A549 (cell line): ENCODE results near the gene QKI. TPM values are rescaled to one million over a fixed set of nuclear protein-coding genes. Genes with fewer than 3 reads are reported as not detected.

Source experiments
- ATAC-seq, 2 experiments: fragments of 200-7000 bp in 1 of 2; fragments of >200 bp in 1 of 2; cut with Nextera tagmentation in 1 of 2; cut with Tn5 transposase in 1 of 2; 3 replicates each; pipeline versions ENCODE4 v1.8.0 to v1.9.1; 2018 to 2020; ENCODE audit warnings: mild to moderate bottlenecking in 1 of 2, moderate library complexity in 1 of 2
- CTCF ChIA-PET: fragments of 300-600 bp; sonication (Branson Sonifier 250); formaldehyde crosslinking; extraction: SDS; loops from one replicate; lab custom pipeline; 2021; ENCODE audit warnings: antibody characterized with exemption, inconsistent platforms; lab: Yijun Ruan, JAX
- POLR2A ChIA-PET: fragments of 350-600 bp; formaldehyde crosslinking; extraction: SDS; loops from one replicate; lab custom pipeline; 2021; ENCODE audit warnings: antibody characterized with exemption, inconsistent platforms; lab: Yijun Ruan, JAX
- DNase-seq, 2 experiments: peaks; one replicate each; pipeline versions ENCODE4 v3.0.0 to v3.0.0-alpha.2; 2011 to 2016; ENCODE audit warnings: low read depth in 1 of 2, low spot score in 1 of 2
- FAIRE-seq: peaks from 2 replicates; lab custom pipeline; 2011; peaks lifted over from hg19 to GRCh38; lab: Jason Lieb, UNC
- H3K27ac ChIP-seq, 2 experiments: fragments of >200 bp; sonication (Bioruptor Twin); formaldehyde crosslinking; 3 replicates each; pipeline ENCODE4 v1.5.1; 2016 to 2017
- H3K4me1 ChIP-seq: fragments of >200 bp; sonication (Bioruptor Twin); formaldehyde crosslinking; 3 replicates; pipeline ENCODE4 v1.6.1; 2016
- H3K4me2 ChIP-seq: fragments of >200 bp; sonication (Bioruptor Twin); formaldehyde crosslinking; 3 replicates; pipeline ENCODE4 v1.6.1; 2016
- H3K4me3 ChIP-seq: fragments of >200 bp; sonication (Bioruptor Twin); formaldehyde crosslinking; 3 replicates; pipeline ENCODE4 v1.5.1; 2016
- H3K9me3 ChIP-seq: fragments of >200 bp; sonication (Bioruptor Twin); formaldehyde crosslinking; 3 replicates; pipeline ENCODE4 v1.6.1; 2016
- CBX2 ChIP-seq: fragments of 200-600 bp; sonication (generic); IDR thresholded peaks from 2 replicates; pipeline ENCODE4 v1.6.1; 2016; ENCODE audit warnings: low read depth, mild to moderate bottlenecking, borderline replicate concordance
- CEBPB ChIP-seq, 2 experiments: fragments of >200 bp in 1 of 2; sonication (Bioruptor Twin) in 1 of 2; formaldehyde crosslinking in 1 of 2; IDR thresholded peaks; 2 replicates each; pipeline ENCODE4 v1.6.1; 2012 to 2016
- CHD2 ChIP-seq: fragments of 150-350 bp; IDR thresholded peaks from 2 replicates; pipeline ENCODE4 v1.6.1; 2014; ENCODE audit warnings: low read length; ENCODE audit not compliant: partially characterized antibody
- CTCF ChIP-seq: fragments of >200 bp; sonication (Bioruptor Twin); formaldehyde crosslinking; IDR thresholded peaks from 3 replicates; pipeline ENCODE4 v1.5.1; 2016
- EHF ChIP-seq: fragments of 250-450 bp; sonication (Bioruptor Pico); IDR thresholded peaks from 2 replicates; pipeline ENCODE4 v1.5.0; 2020; ENCODE audit warnings: mild to moderate bottlenecking
- ELK1 ChIP-seq: fragments of 150-350 bp; IDR thresholded peaks from 2 replicates; pipeline ENCODE4 v1.6.1; 2014; ENCODE audit warnings: low read depth, mild to moderate bottlenecking, low read length
- FOSB ChIP-seq: fragments of 250-450 bp; sonication (Bioruptor Pico); IDR thresholded peaks from 2 replicates; pipeline ENCODE4 v1.5.0; 2020; ENCODE audit warnings: mild to moderate bottlenecking, moderate library complexity
- FOSL2 ChIP-seq, 2 experiments: fragments of 450-650 bp in 1 of 2; fragments of >200 bp in 1 of 2; sonication (Bioruptor Twin) in 1 of 2; formaldehyde crosslinking; IDR thresholded peaks; 2 replicates each; pipeline versions ENCODE4 v1.5.0 to v1.6.1; 2016 to 2020; ENCODE audit warnings: mild to moderate bottlenecking in 1 of 2, moderate library complexity in 1 of 2
- HEYL ChIP-seq: fragments of 250-450 bp; sonication (Bioruptor Pico); IDR thresholded peaks from 2 replicates; pipeline ENCODE4 v1.8.0; 2021; ENCODE audit warnings: mild to moderate bottlenecking, moderate library complexity
- HOXB13 ChIP-seq: fragments of 250-450 bp; sonication (Bioruptor Pico); IDR thresholded peaks from 2 replicates; pipeline ENCODE4 v1.5.0; 2020; ENCODE audit warnings: low read depth, mild to moderate bottlenecking, moderate library complexity
- HOXB5 ChIP-seq: fragments of 250-450 bp; sonication (Bioruptor Pico); IDR thresholded peaks from 2 replicates; pipeline ENCODE4 v1.5.0; 2020; ENCODE audit warnings: mild to moderate bottlenecking, moderate library complexity
- JUNB ChIP-seq: fragments of >200 bp; sonication (Bioruptor Twin); formaldehyde crosslinking; IDR thresholded peaks from 2 replicates; pipeline ENCODE4 v1.6.1; 2016
- KDM1A ChIP-seq: fragments of 200-600 bp; sonication (generic); IDR thresholded peaks from 2 replicates; pipeline ENCODE4 v1.6.1; 2016; ENCODE audit warnings: low read depth, mild to moderate bottlenecking
- KDM5A ChIP-seq: fragments of 200-600 bp; sonication (generic); IDR thresholded peaks from 2 replicates; pipeline ENCODE4 v1.6.1; 2016; ENCODE audit warnings: antibody characterized with exemption, mild to moderate bottlenecking
- MAFK ChIP-seq: fragments of 450-650 bp; IDR thresholded peaks from 2 replicates; pipeline ENCODE4 v1.6.1; 2014; ENCODE audit not compliant: partially characterized antibody
- MAX ChIP-seq: IDR thresholded peaks from 2 replicates; pipeline ENCODE4 v1.6.1; 2012
- MAZ ChIP-seq: fragments of 150-350 bp; IDR thresholded peaks from 2 replicates; pipeline ENCODE4 v1.6.1; 2014; ENCODE audit warnings: antibody characterized with exemption, low read depth, low read length, borderline replicate concordance
- MYC ChIP-seq: IDR thresholded peaks from 2 replicates; pipeline ENCODE4 v1.6.1; 2012; ENCODE audit warnings: mild to moderate bottlenecking, inconsistent platforms, low read length, improper control_type of control experiment, borderline replicate concordance
- POLR2AphosphoS2 ChIP-seq: conservative IDR thresholded peaks from 2 replicates; pipeline ENCODE4 v1.6.1; 2012; ENCODE audit warnings: low read length, improper control_type of control experiment, inconsistent platforms
- RAD21 ChIP-seq, 2 experiments: fragments of >200 bp in 1 of 2; sonication (Bioruptor Twin) in 1 of 2; formaldehyde crosslinking in 1 of 2; IDR thresholded peaks in 1 of 2; conservative IDR thresholded peaks in 1 of 2; 2 replicates in 1 of 2; 3 replicates in 1 of 2; pipeline ENCODE4 v1.6.1; 2012 to 2018; ENCODE audit warnings: inconsistent platforms in 1 of 2
- RFX5 ChIP-seq: fragments of 450-650 bp; IDR thresholded peaks from 2 replicates; pipeline ENCODE4 v1.7.1; 2014; ENCODE audit warnings: antibody characterized with exemption, mild to moderate bottlenecking, moderate library complexity
- SMC3 ChIP-seq: fragments of >200 bp; sonication (Bioruptor Twin); formaldehyde crosslinking; IDR thresholded peaks from 3 replicates; pipeline ENCODE4 v1.6.1; 2018; ENCODE audit warnings: inconsistent platforms
- ZFP36 ChIP-seq: fragments of 450-650 bp; IDR thresholded peaks from 2 replicates; pipeline ENCODE4 v1.6.1; 2014; ENCODE audit warnings: borderline replicate concordance; ENCODE audit not compliant: partially characterized antibody
- ZNF302 ChIP-seq: fragments of 250-450 bp; sonication (Bioruptor Pico); IDR thresholded peaks from 2 replicates; pipeline ENCODE4 v1.9.0; 2021; ENCODE audit warnings: inconsistent platforms, mild to moderate bottlenecking, moderate library complexity
- ZSCAN20 ChIP-seq: fragments of 250-450 bp; sonication (Bioruptor Pico); IDR thresholded peaks from 2 replicates; pipeline ENCODE4 v1.8.0; 2022; ENCODE audit warnings: mild to moderate bottlenecking, moderate library complexity
- WGBS: methylation state at CpG from one replicate; pipeline ENCODE4 v1.1.6; 2017; ENCODE audit errors: missing lambda C conversion rate; 5-methylcytosine and 5-hydroxymethylcytosine counted together
- polyA plus RNA-seq, 4 experiments: library from polyadenylated mRNA; depleted of rRNA in 3 of 4; stranded (reverse); fragments of >200 nt; fragmentation: RNase III in 1 of 4; extraction: RNeasy Plus Mini Kit Qiagen cat#74134 plus additional on column Dnase treatment in 1 of 4; gene quantifications; 2 replicates in 3 of 4; 3 replicates in 1 of 4; pipeline ENCODE4 v1.2.3, GENCODE V29; 2011 to 2017
- TF ChIP-seq, protein P1 (sequence below): fragments of 250-450 bp; sonication (Bioruptor Pico); IDR thresholded peaks from 2 replicates; pipeline ENCODE4 v1.5.0; 2020; ENCODE audit warnings: low read depth, mild to moderate bottlenecking, moderate library complexity
- TF ChIP-seq, protein P2 (sequence below): IDR thresholded peaks from 2 replicates; pipeline ENCODE4 v1.6.1; 2012

QKI gene
- polyA plus RNA-seq, 2 of the 4 experiments (the other 2 are of a cell fraction): 71.9 to 98.2 TPM

DNA sequence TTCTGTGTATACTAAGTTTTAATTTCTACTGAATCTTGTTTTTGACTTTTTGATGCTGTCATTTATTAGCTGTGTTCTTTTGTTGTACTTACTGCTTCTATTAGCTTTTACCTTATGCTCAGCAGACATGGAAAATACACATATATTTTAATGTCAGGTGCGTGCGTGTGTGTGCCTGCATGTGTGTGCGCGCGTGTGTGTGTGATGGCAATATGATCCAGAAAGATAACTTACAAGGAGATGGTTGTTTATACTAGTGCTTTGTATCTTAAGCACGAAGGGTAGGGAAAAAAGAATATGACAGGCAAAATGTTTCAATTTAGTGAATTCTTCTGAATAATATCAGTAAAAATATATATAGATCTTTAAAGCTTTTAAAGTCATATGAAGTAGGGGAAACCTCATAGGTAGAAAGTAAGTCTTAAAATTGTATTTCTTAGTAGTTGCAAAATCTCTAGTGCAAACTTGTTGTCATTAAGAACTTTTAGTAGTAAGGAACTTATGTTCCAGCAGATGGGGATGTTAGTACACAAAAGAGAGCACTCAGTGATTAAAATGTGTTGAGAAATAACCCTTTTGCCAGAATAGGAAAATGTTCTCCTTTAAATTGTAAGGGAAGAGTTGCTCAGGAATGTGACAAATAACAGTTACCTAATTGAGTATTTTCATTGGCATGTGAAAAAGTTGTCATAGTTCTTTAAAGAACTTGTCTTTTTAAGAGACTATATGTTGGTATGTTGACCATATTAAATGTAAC lies 13.2 kb downstream of the QKI start:
- FAIRE-seq: no peak
- POLR2A ChIA-PET: interaction anchor here (0.7 kb wide), 1 partner anchor 574 kb away, joined by 7 read pairs; no protein-coding TSS in a partner anchor
- H3K27ac ChIP-seq: no peak overlapping the region; a peak in 1 of 6 replicates

DNA sequence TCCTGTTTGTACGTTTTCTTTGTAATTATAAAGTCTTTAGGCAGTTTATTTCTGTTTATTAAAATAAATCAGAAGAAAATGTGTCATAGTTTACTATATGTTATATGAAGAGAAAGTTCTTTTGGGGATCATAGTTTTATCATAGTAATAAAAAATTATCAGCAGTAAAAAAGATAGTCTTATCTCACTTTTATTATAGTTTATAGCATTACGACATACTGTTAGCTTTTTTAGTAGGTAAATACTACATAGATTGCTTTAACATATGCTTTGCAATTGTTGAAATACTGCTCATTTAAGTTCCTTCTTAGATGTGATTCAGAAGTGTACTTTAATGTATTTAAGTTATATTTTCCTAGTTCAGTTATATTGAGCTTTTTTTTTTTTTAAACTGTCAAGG lies 13.9 kb downstream of the QKI start:
- Histone ChIP-seq H3K4me1 (peaks cover 30% of the 10 kb centered on the region; the same call in 2 of the 3 replicates), H3K4me2 (no peak overlapping the region; the same call in 2 of the 3 replicates), H3K9me3 (no peaks in the 10 kb centered on the region), H3K27ac (no peak overlapping the region; a peak in 1 of 6 replicates), H3K4me3 (no peak overlapping the region)
- TF ChIP-seq MYC (no peak), ZNF302 (CRISPR knock-in tag) (no peak)
- 76% methylated on average over 2 of the region's 2 CpGs for WGBS
- ATAC-seq: no peak
- no peak for DNase-seq
- no peak for FAIRE-seq
- ChIA-PET POLR2A (no interaction called here), CTCF (interaction anchor here (1.1 to 2.1 kb wide), 3 partner anchors 117 to 530 kb away, joined by 3 to 7 read pairs (median 3); no protein-coding TSS in a partner anchor)

More for the DNA sequence above, 13.2 kb downstream of the QKI start:
- H3K4me2 ChIP-seq: no peak overlapping the region; the same call in 2 of the 3 replicates
- H3K4me3 ChIP-seq: no peak overlapping the region
- ATAC-seq (0 out of 6 replicates have a peak, but pooled peaks have one; percentile 29 to 30), DNase-seq (peak in 1 of 2 experiments; percentile 66)
- H3K9me3 ChIP-seq: no peaks in the 10 kb centered on the region
- CTCF ChIA-PET: interaction anchor here (0.6 to 2.1 kb wide), 5 partner anchors 12 to 531 kb away, joined by 3 to 7 read pairs (median 4); no protein-coding TSS in a partner anchor
- WGBS: 91% methylated on average over 6 of the region's 6 CpGs
- no peak for TF ChIP-seq KDM5A
- TF ChIP-seq RAD21 (conservative IDR thresholded peaks at IDR 0.05 in 1 of 2, IDR thresholded peaks at IDR 0.05 in 1 of 2): peak; percentile 57 to 74
- no peak for TF ChIP-seq CBX2
- TF ChIP-seq FOSB (CRISPR knock-in tag): no peak
- TF ChIP-seq RFX5: no peak
- TF ChIP-seq ZFP36: no peak
- TF ChIP-seq SMC3: peak; percentile 57
- no peak for TF ChIP-seq KDM1A
- no peak for TF ChIP-seq CEBPB (IDR thresholded peaks at IDR 0.05)
- TF ChIP-seq MAFK: no peak
- TF ChIP-seq HOXB5 (CRISPR knock-in tag): no peak
- peak; percentile 58 for TF ChIP-seq CTCF
- peaks cover 37% of the 10 kb centered on the region; the same call in 2 of the 3 replicates for H3K4me1 ChIP-seq

DNA sequence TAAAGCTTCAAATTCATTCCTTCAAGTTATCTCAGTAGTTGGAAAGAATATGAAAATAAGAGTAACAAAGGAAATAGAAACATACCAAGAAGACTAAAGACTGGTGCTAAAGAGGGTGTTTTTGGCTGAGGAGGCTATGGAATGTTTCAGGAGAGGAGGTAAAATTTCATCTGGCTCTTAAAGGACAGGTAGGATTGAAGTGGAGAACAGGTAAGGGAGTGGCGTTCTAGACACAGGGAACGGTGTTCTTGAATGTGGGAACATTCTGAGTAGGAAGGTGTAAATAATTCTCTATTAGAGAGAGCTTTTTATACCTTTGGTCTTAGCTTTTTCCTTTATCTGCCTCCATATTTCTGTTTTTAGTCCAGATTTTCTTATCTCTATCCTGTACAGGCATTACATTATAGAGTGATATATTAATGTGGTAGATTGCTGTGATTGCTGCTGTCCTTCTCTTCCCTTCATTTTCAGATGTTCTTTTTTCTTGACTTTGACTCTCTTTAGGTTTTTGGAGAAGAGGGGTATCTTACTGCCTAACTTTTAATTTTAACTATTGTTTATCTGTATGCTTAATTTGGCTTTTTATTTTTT lies 15.4 kb downstream of the QKI start:
- CTCF ChIA-PET: interaction anchor here (0.8 to 1.1 kb wide), 3 partner anchors 9 to 527 kb away, joined by 3 read pairs; no protein-coding TSS in a partner anchor
- Histone ChIP-seq H3K9me3 (no peaks in the 10 kb centered on the region), H3K27ac (no peak overlapping the region; a peak in 1 of 6 replicates), H3K4me2 (no peak overlapping the region), H3K4me3 (no peak overlapping the region), H3K4me1 (peaks cover 29% of the 10 kb centered on the region; the same call in 2 of the 3 replicates)
- WGBS: 98% methylated on average over 2 of the region's 2 CpGs
- FAIRE-seq (no peak), ATAC-seq (no peak), DNase-seq (no peak)
- POLR2A ChIA-PET: no interaction called here
- no peak for TF ChIP-seq MAZ
- TF ChIP-seq, protein P1, sequence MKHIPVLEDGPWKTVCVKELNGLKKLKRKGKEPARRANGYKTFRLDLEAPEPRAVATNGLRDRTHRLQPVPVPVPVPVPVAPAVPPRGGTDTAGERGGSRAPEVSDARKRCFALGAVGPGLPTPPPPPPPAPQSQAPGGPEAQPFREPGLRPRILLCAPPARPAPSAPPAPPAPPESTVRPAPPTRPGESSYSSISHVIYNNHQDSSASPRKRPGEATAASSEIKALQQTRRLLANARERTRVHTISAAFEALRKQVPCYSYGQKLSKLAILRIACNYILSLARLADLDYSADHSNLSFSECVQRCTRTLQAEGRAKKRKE: no peak
- no peak for TF ChIP-seq POLR2AphosphoS2
- TF ChIP-seq JUNB: no peak
- TF ChIP-seq HOXB13: no peak
- TF ChIP-seq EHF (CRISPR knock-in tag): no peak
- TF ChIP-seq, protein P2, sequence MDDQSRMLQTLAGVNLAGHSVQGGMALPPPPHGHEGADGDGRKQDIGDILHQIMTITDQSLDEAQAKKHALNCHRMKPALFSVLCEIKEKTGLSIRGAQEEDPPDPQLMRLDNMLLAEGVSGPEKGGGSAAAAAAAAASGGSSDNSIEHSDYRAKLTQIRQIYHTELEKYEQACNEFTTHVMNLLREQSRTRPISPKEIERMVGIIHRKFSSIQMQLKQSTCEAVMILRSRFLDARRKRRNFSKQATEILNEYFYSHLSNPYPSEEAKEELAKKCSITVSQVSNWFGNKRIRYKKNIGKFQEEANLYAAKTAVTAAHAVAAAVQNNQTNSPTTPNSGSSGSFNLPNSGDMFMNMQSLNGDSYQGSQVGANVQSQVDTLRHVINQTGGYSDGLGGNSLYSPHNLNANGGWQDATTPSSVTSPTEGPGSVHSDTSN: no peak
- no peak for TF ChIP-seq HEYL
- TF ChIP-seq CEBPB (IDR thresholded peaks at IDR 0.05): no peak
- no peak for TF ChIP-seq ZSCAN20
- TF ChIP-seq FOSL2 (IDR thresholded peaks at IDR 0.05): no peak
- no peak for TF ChIP-seq FOSL2 (CRISPR knock-in tag; IDR thresholded peaks at IDR 0.05)
- TF ChIP-seq RAD21 (conservative IDR thresholded peaks at IDR 0.05 in 1 of 2, IDR thresholded peaks at IDR 0.05 in 1 of 2): no peak
- no peak for TF ChIP-seq CHD2
- no peak for TF ChIP-seq ELK1
- no peak for TF ChIP-seq MAX
